Astrocyte (in vitro differentiated cells and primary cell): ENCODE measurements around the gene ARSI. TPM values are rescaled to one million over a fixed set of nuclear protein-coding genes. Genes with fewer than 3 reads are reported as not detected.

Experiments
- DNase-seq: peaks from one replicate; pipeline ENCODE4 v3.0.0-alpha.2; 2010; ENCODE audit warnings: low read depth
- FAIRE-seq: peaks from 2 replicates; lab custom pipeline; 2011; peaks lifted over from hg19 to GRCh38; lab: Jason Lieb, UNC
- H2AFZ ChIP-seq: 2 replicates; pipeline ENCODE4 v1.6.0; 2012; ENCODE audit warnings: low read depth, low read length, inconsistent platforms
- H3K27ac ChIP-seq: 2 replicates; pipeline ENCODE4 v1.5.1; 2011; ENCODE audit warnings: low read depth, low read length, inconsistent platforms
- H3K27me3 ChIP-seq: 2 replicates; pipeline ENCODE4 v1.6.0; 2011; ENCODE audit warnings: low read length, inconsistent platforms; ENCODE audit not compliant: insufficient read depth
- H3K36me3 ChIP-seq: 2 replicates; pipeline ENCODE4 v1.5.1; 2011; ENCODE audit warnings: low read length, inconsistent platforms; ENCODE audit not compliant: insufficient read depth
- H3K4me1 ChIP-seq: 2 replicates; pipeline ENCODE4 v1.5.1; 2011; ENCODE audit warnings: low read length, inconsistent platforms; ENCODE audit not compliant: insufficient read depth
- H3K4me2 ChIP-seq: 2 replicates; pipeline ENCODE4 v1.6.0; 2012; ENCODE audit warnings: low read length, inconsistent platforms
- H3K4me3 ChIP-seq: 2 replicates; pipeline ENCODE4 v1.5.1; 2011; ENCODE audit warnings: low read depth, mild to moderate bottlenecking, low read length, inconsistent platforms; ENCODE audit not compliant: insufficient read depth
- H3K79me2 ChIP-seq: 2 replicates; pipeline ENCODE4 v1.6.0; 2012; ENCODE audit warnings: mild to moderate bottlenecking, low read length, inconsistent platforms; ENCODE audit not compliant: insufficient read depth
- H3K9ac ChIP-seq: 2 replicates; pipeline ENCODE4 v1.6.0; 2012; ENCODE audit warnings: mild to moderate bottlenecking, low read length, inconsistent platforms
- H3K9me3 ChIP-seq: 2 replicates; pipeline ENCODE4 v1.5.1; 2012; ENCODE audit warnings: low read depth, mild to moderate bottlenecking, low read length, inconsistent platforms; ENCODE audit not compliant: insufficient read depth
- H4K20me1 ChIP-seq: 2 replicates; pipeline ENCODE4 v1.6.0; 2012; ENCODE audit warnings: low read length, inconsistent platforms; ENCODE audit not compliant: insufficient read depth
- H3K27ac Mint-ChIP-seq: one replicate; pipeline ENCODE4 v1.8.0; 2021; ENCODE audit warnings: mild to moderate bottlenecking, mixed read lengths; ENCODE audit not compliant: unreplicated experiment
- H3K27me3 Mint-ChIP-seq: one replicate; pipeline ENCODE4 v1.8.0; 2021; ENCODE audit warnings: low read depth, mixed read lengths; ENCODE audit not compliant: unreplicated experiment
- H3K36me3 Mint-ChIP-seq: one replicate; pipeline ENCODE4 v1.8.0; 2021; ENCODE audit warnings: low read depth, mixed read lengths; ENCODE audit not compliant: unreplicated experiment
- H3K4me1 Mint-ChIP-seq: one replicate; pipeline ENCODE4 v1.8.0; 2021; ENCODE audit warnings: low read depth, mixed read lengths; ENCODE audit not compliant: unreplicated experiment
- H3K4me3 Mint-ChIP-seq: one replicate; pipeline ENCODE4 v1.8.0; 2021; ENCODE audit warnings: mild to moderate bottlenecking, moderate library complexity, mixed read lengths; ENCODE audit not compliant: unreplicated experiment
- H3K9me3 Mint-ChIP-seq: one replicate; pipeline ENCODE4 v1.8.0; 2021; ENCODE audit warnings: mild to moderate bottlenecking, mixed read lengths; ENCODE audit not compliant: unreplicated experiment
- EZH2 ChIP-seq: IDR thresholded peaks from 2 replicates; pipeline ENCODE4 v1.6.1; 2012; ENCODE audit warnings: mild to moderate bottlenecking, low read length, inconsistent platforms; ENCODE audit not compliant: insufficient read depth
- total RNA-seq: library from RNA; stranded (reverse); gene quantifications from 2 replicates; pipeline ENCODE4 v1.2.1, GENCODE V29; 2021
- TF ChIP-seq, protein P1 (sequence below): IDR thresholded peaks from 2 replicates; pipeline ENCODE4 v1.5.1; 2011; ENCODE audit warnings: low read depth, mild to moderate bottlenecking, inconsistent platforms, low read length, moderate library complexity; ENCODE audit not compliant: insufficient read depth

Gene ARSI
- total RNA-seq, 1 donor from 2014 or later: 23.0 TPM

DNA sequence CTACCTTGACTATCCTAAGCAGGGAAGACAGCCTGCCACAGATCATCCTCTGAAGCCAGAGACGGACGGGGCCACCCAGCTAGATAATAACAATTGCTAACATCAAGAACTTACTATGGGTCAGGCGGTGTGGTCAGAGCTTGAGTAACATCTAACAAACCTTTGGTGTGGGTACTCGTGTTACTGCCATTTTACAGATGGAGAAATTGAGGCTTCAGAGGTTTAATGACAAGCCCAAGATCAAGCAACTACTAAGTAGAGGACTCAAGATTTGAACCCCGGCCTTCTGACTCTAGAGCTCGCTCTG is 16.7 kb upstream of the ARSI start:
- Mint-ChIP-seq H3K27ac (peak overlapping the region; percentile 85), H3K4me3 (no peak overlapping the region), H3K27me3 (no peaks in the 10 kb centered on the region), H3K4me1 (peaks cover 46% of the 10 kb centered on the region), H3K36me3 (peaks cover 3% of the 10 kb centered on the region), H3K9me3 (no peaks in the 10 kb centered on the region)
- Histone ChIP-seq H4K20me1 (no peaks in the 10 kb centered on the region), H3K9ac (no peak overlapping the region), H2AFZ (no peak overlapping the region), H3K4me2 (no peak overlapping the region), H3K27me3 (no peaks in the 10 kb centered on the region), H3K79me2 (no peaks in the 10 kb centered on the region), H3K27ac (peak overlapping the region; percentile 29), H3K4me3 (no peak overlapping the region), H3K4me1 (peaks cover 42% of the 10 kb centered on the region), H3K36me3 (no peaks in the 10 kb centered on the region), H3K9me3 (no peaks in the 10 kb centered on the region)
- TF ChIP-seq, protein P1, sequence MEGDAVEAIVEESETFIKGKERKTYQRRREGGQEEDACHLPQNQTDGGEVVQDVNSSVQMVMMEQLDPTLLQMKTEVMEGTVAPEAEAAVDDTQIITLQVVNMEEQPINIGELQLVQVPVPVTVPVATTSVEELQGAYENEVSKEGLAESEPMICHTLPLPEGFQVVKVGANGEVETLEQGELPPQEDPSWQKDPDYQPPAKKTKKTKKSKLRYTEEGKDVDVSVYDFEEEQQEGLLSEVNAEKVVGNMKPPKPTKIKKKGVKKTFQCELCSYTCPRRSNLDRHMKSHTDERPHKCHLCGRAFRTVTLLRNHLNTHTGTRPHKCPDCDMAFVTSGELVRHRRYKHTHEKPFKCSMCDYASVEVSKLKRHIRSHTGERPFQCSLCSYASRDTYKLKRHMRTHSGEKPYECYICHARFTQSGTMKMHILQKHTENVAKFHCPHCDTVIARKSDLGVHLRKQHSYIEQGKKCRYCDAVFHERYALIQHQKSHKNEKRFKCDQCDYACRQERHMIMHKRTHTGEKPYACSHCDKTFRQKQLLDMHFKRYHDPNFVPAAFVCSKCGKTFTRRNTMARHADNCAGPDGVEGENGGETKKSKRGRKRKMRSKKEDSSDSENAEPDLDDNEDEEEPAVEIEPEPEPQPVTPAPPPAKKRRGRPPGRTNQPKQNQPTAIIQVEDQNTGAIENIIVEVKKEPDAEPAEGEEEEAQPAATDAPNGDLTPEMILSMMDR: no peak
- TF ChIP-seq EZH2: no peak
- DNase-seq (no peak), FAIRE-seq (no peak)

DNA sequence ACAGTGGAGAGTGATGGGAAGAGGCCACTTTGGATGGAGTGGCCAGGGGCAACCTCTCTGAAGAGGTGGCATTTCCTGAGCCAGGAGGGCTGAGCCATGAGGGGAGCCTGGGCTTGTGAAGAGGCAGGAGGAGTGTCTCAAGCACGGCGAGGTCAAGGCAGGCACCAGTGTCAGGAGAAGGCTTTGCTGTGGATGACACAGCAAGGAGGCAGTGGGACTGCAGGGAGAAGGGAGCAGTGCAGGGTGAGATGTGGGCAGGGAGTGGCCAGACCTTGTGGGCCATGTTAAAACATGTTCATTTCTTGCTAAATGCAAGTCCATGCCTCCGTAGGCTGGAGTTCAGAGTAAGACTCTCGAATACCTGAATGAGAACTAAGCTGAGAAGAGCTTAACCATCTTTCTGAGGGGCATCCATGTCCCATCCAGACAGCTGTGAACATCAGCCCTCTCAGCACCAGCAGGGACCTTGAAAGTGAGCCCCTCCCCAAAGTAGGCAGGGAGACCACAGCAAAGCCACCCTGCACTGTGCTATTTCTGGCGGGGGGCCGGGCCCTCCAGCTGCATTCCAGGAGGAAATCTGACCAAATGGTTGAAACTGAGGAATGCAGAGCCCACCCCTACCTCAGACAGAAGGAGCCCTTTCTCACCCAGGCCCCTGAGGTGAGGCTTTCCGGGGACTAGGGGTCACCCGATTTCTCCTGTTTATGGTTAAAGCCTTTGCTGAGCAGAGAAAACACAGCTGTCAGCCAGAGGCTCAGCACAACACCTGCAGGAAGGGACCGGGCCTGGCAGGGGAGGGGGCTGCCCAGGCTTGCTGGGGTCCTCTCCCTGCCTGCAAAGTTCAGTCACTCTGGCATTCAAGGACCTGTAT is 16.1 kb upstream of the ARSI start:
- Mint-ChIP-seq H3K4me1 (peaks cover 51% of the 10 kb centered on the region), H3K4me3 (no peak overlapping the region), H3K36me3 (peaks cover 3% of the 10 kb centered on the region), H3K9me3 (no peaks in the 10 kb centered on the region), H3K27me3 (no peaks in the 10 kb centered on the region), H3K27ac (peak overlapping the region; percentile 98)
- no peak for DNase-seq
- TF ChIP-seq EZH2: no peak
- TF ChIP-seq, protein P1: no peak
- Histone ChIP-seq H3K9me3 (no peaks in the 10 kb centered on the region), H4K20me1 (no peaks in the 10 kb centered on the region), H3K27ac (peak overlapping the region; percentile 97), H3K4me2 (peak overlapping the region; percentile 68), H3K4me3 (no peak overlapping the region), H3K79me2 (no peaks in the 10 kb centered on the region), H2AFZ (peak overlapping the region; percentile 13), H3K27me3 (no peaks in the 10 kb centered on the region), H3K4me1 (peaks cover 42% of the 10 kb centered on the region), H3K36me3 (no peaks in the 10 kb centered on the region), H3K9ac (peak overlapping the region; percentile 6)
- FAIRE-seq: no peak
